DOHH2 (cell line): ENCODE measurements around the gene IL12A.

Experiments used
- H3F3A ChIP-seq: fragments of 200-600 bp; sonication (generic), shearing (Covaris generic); 2 replicates; pipeline ENCODE4 v1.6.0; 2016; ENCODE audit warnings: antibody characterized with exemption, mild to moderate bottlenecking; ENCODE audit not compliant: control insufficient read depth, insufficient read depth
- H3K27ac ChIP-seq: fragments of 200-600 bp; sonication (generic); 2 replicates; pipeline ENCODE4 v1.5.1; 2014; ENCODE audit warnings: low read depth, mild to moderate bottlenecking, low read length, moderate library complexity
- H3K27me3 ChIP-seq: fragments of 200-600 bp; sonication (generic); 2 replicates; pipeline ENCODE4 v1.6.1; 2014; ENCODE audit warnings: mild to moderate bottlenecking, low read length, mixed read lengths; ENCODE audit not compliant: control insufficient read depth
- H3K36me3 ChIP-seq: fragments of 200-600 bp; sonication (generic); 2 replicates; pipeline ENCODE4 v1.6.1; 2014; ENCODE audit warnings: mild to moderate bottlenecking, low read length, moderate library complexity, mixed read lengths; ENCODE audit not compliant: control insufficient read depth
- H3K4me1 ChIP-seq: fragments of 200-600 bp; sonication (generic); 2 replicates; pipeline ENCODE4 v1.6.1; 2014; ENCODE audit warnings: mild to moderate bottlenecking, low read length, mixed read lengths; ENCODE audit not compliant: control insufficient read depth
- H3K4me2 ChIP-seq: fragments of 200-600 bp; sonication (generic); 2 replicates; pipeline ENCODE4 v1.6.0; 2014; ENCODE audit warnings: mild to moderate bottlenecking, low read length, moderate library complexity
- H3K4me3 ChIP-seq: fragments of 200-600 bp; sonication (generic); 2 replicates; pipeline ENCODE4 v1.5.1; 2014; ENCODE audit warnings: mild to moderate bottlenecking, low read length, mixed read lengths
- H3K79me2 ChIP-seq: fragments of 200-600 bp; sonication (generic); 2 replicates; pipeline ENCODE4 v1.6.1; 2014; ENCODE audit warnings: mild to moderate bottlenecking, low read length, mixed read lengths; ENCODE audit not compliant: control insufficient read depth
- H3K9me2 ChIP-seq: fragments of 200-600 bp; sonication (generic); replicated peaks from 2 replicates; pipeline ENCODE4 v1.6.1; 2014; ENCODE audit warnings: mild to moderate bottlenecking, low read length, mixed read lengths; ENCODE audit not compliant: control insufficient read depth
- H3K9me3 ChIP-seq: fragments of 200-600 bp; sonication (generic); 2 replicates; pipeline ENCODE4 v1.6.1; 2014; ENCODE audit warnings: antibody characterized with exemption, low read length, mixed read lengths; ENCODE audit not compliant: control insufficient read depth, insufficient read depth
- H4K20me1 ChIP-seq: fragments of 200-600 bp; sonication (generic); 2 replicates; pipeline ENCODE4 v1.6.0; 2014; ENCODE audit warnings: low read depth, mild to moderate bottlenecking, antibody characterized with exemption, low read length, moderate library complexity; ENCODE audit not compliant: control insufficient read depth, insufficient read depth
- EZH2phosphoT487 ChIP-seq: fragments of 200-600 bp; sonication (generic); IDR thresholded peaks from 2 replicates; pipeline ENCODE4 v1.6.1; 2017; ENCODE audit warnings: borderline replicate concordance, mild to moderate bottlenecking, antibody characterized with exemption, low read length, moderate library complexity, mixed read lengths
- TF ChIP-seq, protein P1 (sequence below): fragments of 200-600 bp; sonication (generic); IDR thresholded peaks from one replicate; pipeline ENCODE4 v1.5.1; 2014; ENCODE audit warnings: antibody characterized with exemption, mild to moderate bottlenecking, low read depth, low read length; ENCODE audit not compliant: poor library complexity, severe bottlenecking

Gene IL12A

DNA sequence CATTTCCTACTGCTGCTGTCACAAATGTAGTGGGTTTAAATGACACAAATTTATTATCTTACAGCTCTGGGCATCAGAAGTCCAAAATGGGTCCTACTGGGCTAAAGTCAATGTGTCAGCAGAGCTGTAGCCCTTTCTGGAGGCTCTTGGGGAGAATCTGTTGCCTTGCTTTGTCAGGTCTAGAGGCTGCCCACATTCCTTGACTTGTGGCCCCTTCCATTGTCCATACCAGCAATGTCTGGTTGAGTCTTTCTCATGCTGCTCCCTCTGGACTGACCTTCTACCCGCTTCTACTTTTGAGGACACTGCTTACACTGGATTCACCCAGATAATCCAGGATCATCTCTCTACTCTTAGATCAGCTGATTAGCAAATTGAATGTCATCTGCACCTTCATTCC, 3.0 kb downstream of the IL12A start:
- 0 out of 2 replicates have a peak, but pooled peaks cover 4% of the 10 kb centered on the region for H3K4me1 ChIP-seq
- no peak overlapping the region for H3K4me2 ChIP-seq

GRCh38 chr3:159992589-159992988, 4.0 kb downstream of the IL12A start:
- Histone ChIP-seq H3K4me3 (no peak overlapping the region), H3K9me3 (no peaks in the 10 kb centered on the region), H4K20me1 (no peaks in the 10 kb centered on the region), H3F3A (no peaks in the 10 kb centered on the region), H3K27ac (no peak overlapping the region), H3K4me2 (no peak overlapping the region), H3K79me2 (no peaks in the 10 kb centered on the region), H3K27me3 (peaks cover 29% of the 10 kb centered on the region), H3K9me2 (no peaks in the 10 kb centered on the region), H3K4me1 (0 out of 2 replicates have a peak, but pooled peaks cover 4% of the 10 kb centered on the region), H3K36me3 (no peaks in the 10 kb centered on the region)
- TF ChIP-seq EZH2phosphoT487: no peak
- TF ChIP-seq, protein P1, sequence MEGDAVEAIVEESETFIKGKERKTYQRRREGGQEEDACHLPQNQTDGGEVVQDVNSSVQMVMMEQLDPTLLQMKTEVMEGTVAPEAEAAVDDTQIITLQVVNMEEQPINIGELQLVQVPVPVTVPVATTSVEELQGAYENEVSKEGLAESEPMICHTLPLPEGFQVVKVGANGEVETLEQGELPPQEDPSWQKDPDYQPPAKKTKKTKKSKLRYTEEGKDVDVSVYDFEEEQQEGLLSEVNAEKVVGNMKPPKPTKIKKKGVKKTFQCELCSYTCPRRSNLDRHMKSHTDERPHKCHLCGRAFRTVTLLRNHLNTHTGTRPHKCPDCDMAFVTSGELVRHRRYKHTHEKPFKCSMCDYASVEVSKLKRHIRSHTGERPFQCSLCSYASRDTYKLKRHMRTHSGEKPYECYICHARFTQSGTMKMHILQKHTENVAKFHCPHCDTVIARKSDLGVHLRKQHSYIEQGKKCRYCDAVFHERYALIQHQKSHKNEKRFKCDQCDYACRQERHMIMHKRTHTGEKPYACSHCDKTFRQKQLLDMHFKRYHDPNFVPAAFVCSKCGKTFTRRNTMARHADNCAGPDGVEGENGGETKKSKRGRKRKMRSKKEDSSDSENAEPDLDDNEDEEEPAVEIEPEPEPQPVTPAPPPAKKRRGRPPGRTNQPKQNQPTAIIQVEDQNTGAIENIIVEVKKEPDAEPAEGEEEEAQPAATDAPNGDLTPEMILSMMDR: no peak

More for the DNA sequence above, 3.0 kb downstream of the IL12A start:
- Histone ChIP-seq H3F3A (no peaks in the 10 kb centered on the region), H3K27me3 (peaks cover 29% of the 10 kb centered on the region), H3K9me3 (no peaks in the 10 kb centered on the region), H4K20me1 (no peaks in the 10 kb centered on the region), H3K79me2 (no peaks in the 10 kb centered on the region), H3K9me2 (no peaks in the 10 kb centered on the region), H3K27ac (no peak overlapping the region), H3K36me3 (no peaks in the 10 kb centered on the region), H3K4me3 (no peak overlapping the region)
- TF ChIP-seq, protein P1: no peak
- TF ChIP-seq EZH2phosphoT487: no peak

GRCh38 chr3:159994182-159994581, 5.5 kb downstream of the IL12A start:
- Histone ChIP-seq H4K20me1 (no peaks in the 10 kb centered on the region), H3K4me1 (no peaks in the 10 kb centered on the region), H3K27me3 (peaks cover 24% of the 10 kb centered on the region), H3K79me2 (no peaks in the 10 kb centered on the region), H3K4me2 (no peak overlapping the region), H3K4me3 (no peak overlapping the region), H3K36me3 (no peaks in the 10 kb centered on the region), H3K9me2 (no peaks in the 10 kb centered on the region), H3K9me3 (no peaks in the 10 kb centered on the region), H3F3A (no peaks in the 10 kb centered on the region), H3K27ac (no peak overlapping the region)
- no peak for TF ChIP-seq EZH2phosphoT487
- TF ChIP-seq, protein P1: no peak

DNA sequence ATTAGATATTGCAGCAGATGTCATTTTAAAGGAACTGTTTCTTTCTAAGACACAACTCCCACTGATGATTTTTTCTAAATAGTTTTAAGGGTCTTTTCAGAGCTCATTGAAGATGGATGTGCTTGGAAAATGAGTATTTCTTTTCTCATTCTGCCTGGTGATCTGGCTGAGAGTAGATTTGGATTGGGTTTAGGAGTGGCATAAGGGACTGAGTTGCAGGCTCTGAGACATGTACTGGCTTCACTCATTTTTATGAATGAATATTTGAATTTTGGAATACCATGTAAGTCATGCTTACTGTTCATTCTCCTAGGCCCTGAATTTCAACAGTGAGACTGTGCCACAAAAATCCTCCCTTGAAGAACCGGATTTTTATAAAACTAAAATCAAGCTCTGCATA, 6.5 kb downstream of the IL12A start:
- no peak overlapping the region for H3K27ac ChIP-seq
- no peaks in the 10 kb centered on the region for H3K9me3 ChIP-seq
- no peak overlapping the region for H3K4me2 ChIP-seq
- H3K36me3 ChIP-seq: no peaks in the 10 kb centered on the region
- no peaks in the 10 kb centered on the region for H3K79me2 ChIP-seq
- H3K4me1 ChIP-seq: no peaks in the 10 kb centered on the region
- peaks cover 15% of the 10 kb centered on the region for H3K27me3 ChIP-seq
- no peak for TF ChIP-seq EZH2phosphoT487
- TF ChIP-seq, protein P1: no peak
- H3K9me2 ChIP-seq: no peaks in the 10 kb centered on the region
- H3F3A ChIP-seq: no peaks in the 10 kb centered on the region
- H4K20me1 ChIP-seq: no peaks in the 10 kb centered on the region
- H3K4me3 ChIP-seq: no peak overlapping the region
